CD14-positive monocyte (primary cell): ENCODE measurements around the gene MAPK12. TPM values are rescaled to one million over a fixed set of nuclear protein-coding genes. Genes with fewer than 3 reads are reported as not detected.

Experiments used
- DNase-seq, 3 donors: peaks; one replicate each; pipeline ENCODE4 v3.0.0-alpha.2; 2011 to 2022
- H2AFZ ChIP-seq: 2 replicates; pipeline ENCODE4 v1.6.0; 2012; ENCODE audit warnings: mild to moderate bottlenecking, low read depth, low read length, inconsistent platforms; ENCODE audit not compliant: insufficient read depth, poor library complexity, severe bottlenecking
- H3K27ac ChIP-seq, 2 donors: 1 replicate in 1 of 2; 2 replicates in 1 of 2; pipeline ENCODE4 v1.5.1; 2012 to 2013; ENCODE audit warnings: low read length in 2 of 2, control low read depth in 1 of 2, inconsistent platforms in 1 of 2, low read depth in 1 of 2, mild to moderate bottlenecking in 1 of 2
- H3K27me3 ChIP-seq, 2 donors: one replicate each; pipeline versions ENCODE4 v1.6.0 to v1.6.1; 2011 to 2013; ENCODE audit warnings: low read length in 2 of 2; ENCODE audit not compliant: control insufficient read depth in 2 of 2, insufficient read depth in 2 of 2
- H3K36me3 ChIP-seq, 2 donors: replicated peaks in 1 of 2; 1 replicate in 1 of 2; 2 replicates in 1 of 2; pipeline versions ENCODE4 v1.5.1 to v1.6.1; 2012 to 2013; ENCODE audit warnings: low read length in 2 of 2, control low read depth in 1 of 2, inconsistent platforms in 1 of 2, mild to moderate bottlenecking in 1 of 2; ENCODE audit not compliant: insufficient read depth in 2 of 2, control insufficient read depth in 1 of 2
- H3K4me1 ChIP-seq, 2 donors: 1 replicate in 1 of 2; 2 replicates in 1 of 2; pipeline versions ENCODE4 v1.5.1 to v1.6.1; 2012 to 2013; ENCODE audit warnings: low read length in 2 of 2, control low read depth in 1 of 2, inconsistent platforms in 1 of 2, mild to moderate bottlenecking in 1 of 2, moderate library complexity in 1 of 2; ENCODE audit not compliant: insufficient read depth in 2 of 2, control insufficient read depth in 1 of 2
- H3K4me2 ChIP-seq: replicated peaks from 2 replicates; pipeline ENCODE3; 2012; ENCODE audit warnings: low read length, moderate library complexity, mild to moderate bottlenecking; ENCODE audit not compliant: poor library complexity, severe bottlenecking; ENCODE audit errors: extremely low read depth
- H3K4me3 ChIP-seq, 3 experiments: fragments of 200-600 bp in 1 of 3; sonication (generic) in 1 of 3; replicated peaks in 1 of 3; 1 replicate in 2 of 3; 2 replicates in 1 of 3; pipeline ENCODE4 v1.5.1; 2011 to 2013; ENCODE audit warnings: low read length in 3 of 3, mild to moderate bottlenecking in 3 of 3, control low read depth in 2 of 3, low read depth in 2 of 3, inconsistent platforms in 1 of 3, moderate library complexity in 1 of 3
- H3K79me2 ChIP-seq: 2 replicates; pipeline ENCODE4 v1.6.0; 2012; ENCODE audit warnings: mild to moderate bottlenecking, control low read depth, inconsistent platforms, low read length, moderate library complexity; ENCODE audit not compliant: insufficient read depth
- H3K9ac ChIP-seq: 2 replicates; pipeline ENCODE4 v1.6.0; 2017; ENCODE audit warnings: low read length, mild to moderate bottlenecking; ENCODE audit not compliant: insufficient read depth, poor library complexity, severe bottlenecking
- H3K9me3 ChIP-seq, 2 donors: replicated peaks in 1 of 2; 1 replicate in 1 of 2; 2 replicates in 1 of 2; pipeline versions ENCODE4 v1.5.1 to v1.6.1; 2012 to 2013; ENCODE audit warnings: low read length in 2 of 2, control low read depth in 1 of 2; ENCODE audit not compliant: control insufficient read depth in 1 of 2, insufficient read depth in 1 of 2
- H4K20me1 ChIP-seq: 2 replicates; pipeline ENCODE4 v1.6.0; 2012; ENCODE audit warnings: mild to moderate bottlenecking, low read length, control low read depth, moderate library complexity; ENCODE audit not compliant: insufficient read depth
- H3K27ac Mint-ChIP-seq, 7 donors: one replicate each; pipeline ENCODE4 v1.8.0; 2020; ENCODE audit warnings: mild to moderate bottlenecking in 7 of 7, mixed read lengths in 7 of 7, moderate library complexity in 6 of 7, inconsistent platforms in 2 of 7
- H3K27me3 Mint-ChIP-seq, 3 donors: one replicate each; pipeline ENCODE4 v1.8.0; 2021 to 2022; ENCODE audit warnings: low read depth in 3 of 3, mild to moderate bottlenecking in 3 of 3, mixed read lengths in 3 of 3, moderate library complexity in 3 of 3, inconsistent platforms in 1 of 3
- H3K36me3 Mint-ChIP-seq, 2 donors: one replicate each; pipeline ENCODE4 v1.8.0; 2020; ENCODE audit warnings: mixed read lengths in 2 of 2, inconsistent platforms in 1 of 2, mild to moderate bottlenecking in 1 of 2
- H3K4me1 Mint-ChIP-seq: one replicate; pipeline ENCODE4 v1.8.0; 2020; ENCODE audit warnings: mild to moderate bottlenecking, mixed read lengths
- H3K4me3 Mint-ChIP-seq, 2 donors: one replicate each; pipeline ENCODE4 v1.8.0; 2020; ENCODE audit warnings: mild to moderate bottlenecking in 2 of 2, mixed read lengths in 2 of 2, moderate library complexity in 1 of 2
- H3K9me3 Mint-ChIP-seq, 7 donors: one replicate each; pipeline ENCODE4 v1.8.0; 2020 to 2022; ENCODE audit warnings: mixed read lengths in 7 of 7, mild to moderate bottlenecking in 6 of 7, moderate library complexity in 6 of 7, inconsistent platforms in 2 of 7
- WGBS: methylation state at CpG from one replicate; pipeline ENCODE4 v1.1.5; 2013; ENCODE audit warnings: missing lambda C conversion rate; ENCODE audit not compliant: insufficient coverage; 5-methylcytosine and 5-hydroxymethylcytosine counted together
- intact Hi-C, 2 donors: fragments of 100-400 bp; cut with micrococcal nuclease; formaldehyde crosslinking; loops; one replicate each; pipeline versions ENCODE4 v1.15.0 to v1.15.1; 2023
- polyA plus RNA-seq, 3 donors: library from polyadenylated mRNA; depleted of rRNA in 1 of 3; unstranded in 2 of 3; stranded (reverse) in 1 of 3; fragments of 300-500 nt in 2 of 3; fragments of >200 nt in 1 of 3; fragmentation: Illumina TruSeq in 2 of 3; gene quantifications; 1 replicate in 2 of 3; 2 replicates in 1 of 3; pipeline ENCODE4 v1.2.3, GENCODE V29; 2012 to 2021
- TF ChIP-seq, protein P1 (sequence below): fragments of 200-600 bp; IDR thresholded peaks from one replicate; pipeline ENCODE4 v1.8.0; 2022; ENCODE audit warnings: antibody characterized with exemption, mild to moderate bottlenecking

MAPK12 gene
- polyA plus RNA-seq, 3 donors: 0.06 to 3.2 (median 0.13) TPM

GRCh38 chr22:50252082-50253045 is 9.1 kb downstream of the MAPK12 start:
- TF ChIP-seq, protein P1, sequence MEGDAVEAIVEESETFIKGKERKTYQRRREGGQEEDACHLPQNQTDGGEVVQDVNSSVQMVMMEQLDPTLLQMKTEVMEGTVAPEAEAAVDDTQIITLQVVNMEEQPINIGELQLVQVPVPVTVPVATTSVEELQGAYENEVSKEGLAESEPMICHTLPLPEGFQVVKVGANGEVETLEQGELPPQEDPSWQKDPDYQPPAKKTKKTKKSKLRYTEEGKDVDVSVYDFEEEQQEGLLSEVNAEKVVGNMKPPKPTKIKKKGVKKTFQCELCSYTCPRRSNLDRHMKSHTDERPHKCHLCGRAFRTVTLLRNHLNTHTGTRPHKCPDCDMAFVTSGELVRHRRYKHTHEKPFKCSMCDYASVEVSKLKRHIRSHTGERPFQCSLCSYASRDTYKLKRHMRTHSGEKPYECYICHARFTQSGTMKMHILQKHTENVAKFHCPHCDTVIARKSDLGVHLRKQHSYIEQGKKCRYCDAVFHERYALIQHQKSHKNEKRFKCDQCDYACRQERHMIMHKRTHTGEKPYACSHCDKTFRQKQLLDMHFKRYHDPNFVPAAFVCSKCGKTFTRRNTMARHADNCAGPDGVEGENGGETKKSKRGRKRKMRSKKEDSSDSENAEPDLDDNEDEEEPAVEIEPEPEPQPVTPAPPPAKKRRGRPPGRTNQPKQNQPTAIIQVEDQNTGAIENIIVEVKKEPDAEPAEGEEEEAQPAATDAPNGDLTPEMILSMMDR: peak; percentile 68
- peak overlapping the region; percentile 83 to 85 for H3K4me3 Mint-ChIP-seq
- H3K9ac ChIP-seq: peak overlapping the region; percentile 80
- H3K27me3 Mint-ChIP-seq: peaks cover 0 to 2% (median under 1%) of the 10 kb centered on the region in 3 donors
- peak overlapping the region; percentile 99 for H3K4me2 ChIP-seq
- 55% methylated on average over 21 of the region's 25 CpGs for WGBS
- peak overlapping the region in 1 of 7 donors; percentile 58 for H3K27ac Mint-ChIP-seq
- DNase-seq: peak; percentile 50 to 58 (median 52)
- H3K79me2 ChIP-seq: peaks cover 16% of the 10 kb centered on the region
- H2AFZ ChIP-seq: peak overlapping the region; percentile 93
- peaks cover 3 to 6% of the 10 kb centered on the region in 2 donors for H3K36me3 Mint-ChIP-seq
- H3K9me3 ChIP-seq: no peaks in the 10 kb centered on the region
- H3K36me3 ChIP-seq: peaks cover 5 to 19% of the 10 kb centered on the region in 2 donors
- peaks cover 17% of the 10 kb centered on the region for H4K20me1 ChIP-seq
- intact Hi-C loops: loop anchor here (5.0 kb wide), 2 partner anchors 245 to 370 kb away; no protein-coding TSS in a partner anchor
- H3K9me3 Mint-ChIP-seq: no peaks in the 10 kb centered on the region
- H3K27ac ChIP-seq: no peak overlapping the region
- H3K4me1 Mint-ChIP-seq: peaks cover 19% of the 10 kb centered on the region
- H3K27me3 ChIP-seq: no peaks in the 10 kb centered on the region
- peak overlapping the region; percentile 72 to 96 (median 92) for H3K4me3 ChIP-seq
- H3K4me1 ChIP-seq: peaks cover 30 to 41% of the 10 kb centered on the region in 2 donors

DNA sequence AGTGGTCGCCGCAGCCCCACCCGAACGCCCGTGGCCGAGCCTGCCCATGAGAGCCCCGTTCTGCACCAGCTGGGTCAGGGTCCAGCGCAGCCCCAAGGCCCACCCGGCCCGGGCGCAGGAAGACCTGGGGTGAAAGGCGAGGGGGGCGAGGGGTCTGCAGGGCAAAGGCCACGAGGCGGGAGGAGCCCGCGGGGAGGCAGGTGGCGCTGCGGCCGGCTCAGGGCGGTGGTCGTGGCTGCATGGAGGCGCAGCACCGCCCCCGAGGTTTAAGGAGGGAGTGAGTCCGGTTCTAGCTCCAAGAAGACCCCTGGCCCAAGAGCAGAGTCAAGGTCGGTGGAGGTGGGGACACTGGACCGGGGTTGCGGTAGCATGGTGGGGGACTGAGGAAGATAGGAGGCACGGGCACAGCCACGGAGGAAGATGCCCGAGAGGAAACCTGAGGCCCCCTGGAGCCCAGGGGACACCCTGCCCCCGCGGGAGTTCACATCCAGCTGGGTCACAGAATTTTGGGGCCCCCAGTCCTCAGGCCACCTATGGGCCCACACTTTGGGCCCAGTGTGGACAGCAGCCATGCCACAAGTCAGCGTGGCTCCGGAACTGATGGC is 9.9 kb downstream of the MAPK12 start:
- peak overlapping the region in 1 of 7 donors; percentile 58 for H3K27ac Mint-ChIP-seq
- Histone ChIP-seq H3K9ac (peak overlapping the region; percentile 80), H3K27ac (peak overlapping the region in 1 of 2 donors; percentile 22), H3K4me1 (peaks cover 30 to 42% of the 10 kb centered on the region in 2 donors), H4K20me1 (peaks cover 17% of the 10 kb centered on the region), H3K9me3 (no peaks in the 10 kb centered on the region), H2AFZ (peak overlapping the region; percentile 93), H3K4me2 (peak overlapping the region; percentile 99), H3K4me3 (peak overlapping the region; percentile 72 to 96 (median 92)), H3K79me2 (peaks cover 17% of the 10 kb centered on the region), H3K36me3 (peaks cover 8 to 26% of the 10 kb centered on the region in 2 donors), H3K27me3 (no peaks in the 10 kb centered on the region)
- no peaks in the 10 kb centered on the region for H3K9me3 Mint-ChIP-seq
- peak overlapping the region; percentile 83 to 85 for H3K4me3 Mint-ChIP-seq
- peaks cover 19% of the 10 kb centered on the region for H3K4me1 Mint-ChIP-seq
- H3K27me3 Mint-ChIP-seq: peaks cover 0 to 2% (median 0%) of the 10 kb centered on the region in 3 donors
- peaks cover 8 to 13% of the 10 kb centered on the region in 2 donors for H3K36me3 Mint-ChIP-seq
- TF ChIP-seq, protein P1: no peak
- intact Hi-C loops: loop anchor here (5.0 kb wide), 2 partner anchors 246 to 371 kb away; no protein-coding TSS in a partner anchor
- 1% methylated on average over 35 of the region's 36 CpGs for WGBS
- DNase-seq: no peak
